GM19240 (cell line): ENCODE results near the gene PSMB5.

ENCODE experiments used
- DNase-seq: peaks from one replicate; pipeline ENCODE4 v3.0.0; 2011; ENCODE audit warnings: low spot score; ENCODE audit not compliant: insufficient read length

Gene PSMB5

DNA sequence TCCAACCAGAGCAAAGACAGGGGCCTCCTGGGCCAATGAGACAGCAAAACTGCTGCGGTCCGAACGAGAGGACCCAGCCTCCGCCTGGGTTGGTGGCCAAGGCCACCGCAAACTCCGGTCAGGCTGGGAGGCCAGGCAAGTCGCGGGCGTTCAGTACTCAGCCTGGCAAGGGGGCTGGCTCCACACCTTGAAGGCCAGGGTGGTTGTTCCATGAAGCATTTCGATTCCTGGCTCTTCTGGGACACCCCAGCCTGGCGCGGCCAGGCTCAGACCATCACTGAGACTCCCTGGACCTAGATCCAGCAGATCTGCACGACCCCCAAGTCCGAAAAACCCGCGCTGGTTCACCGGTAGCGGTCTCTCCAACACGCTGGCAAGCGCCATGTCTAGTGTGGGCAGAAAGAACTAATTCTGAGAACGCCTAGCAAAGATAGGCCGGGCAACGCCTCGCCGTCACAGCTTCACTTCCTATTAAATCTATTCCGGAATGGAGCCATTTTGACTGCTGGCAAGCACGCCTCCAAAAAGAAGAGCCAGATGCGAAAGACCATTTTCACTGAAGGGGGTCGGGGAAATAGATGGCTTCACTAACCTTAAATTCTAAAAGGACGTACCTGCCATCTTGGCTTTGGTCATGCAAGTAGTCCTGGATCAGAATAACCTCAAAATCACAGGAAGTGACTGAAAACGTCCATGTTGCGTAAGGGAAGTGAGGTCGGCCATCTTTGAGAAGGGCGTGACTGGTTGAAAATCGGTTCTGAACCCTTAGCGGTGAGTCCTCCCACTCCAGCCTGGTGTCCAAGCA lies at the start of gene PSMB5:
PSMB5 (minus strand) TSS at position 403 of the 805 bp plus-strand sequence; CDS start at position 384, 19 bp downstream.
- peak; percentile 98 for DNase-seq

DNA sequence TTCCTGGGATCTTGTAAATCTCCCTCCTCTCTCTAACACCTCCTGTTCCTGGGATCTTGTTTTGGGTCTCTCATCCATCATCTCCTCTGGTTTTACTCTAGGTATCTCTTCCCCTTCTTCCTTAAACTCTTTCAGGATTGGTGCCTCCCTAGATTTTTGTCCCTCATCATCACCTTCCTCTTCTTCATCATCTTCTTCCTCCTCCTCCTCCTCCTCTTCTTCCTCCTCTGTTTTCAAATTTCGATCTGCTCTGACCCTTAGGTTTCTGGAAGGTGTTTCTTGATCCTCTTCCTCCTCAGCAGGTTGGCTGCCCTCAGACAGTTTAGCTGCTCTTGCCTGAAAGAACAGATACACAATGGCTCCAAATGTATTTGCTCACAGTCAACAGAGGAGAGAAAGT lies 45.8 kb upstream of the PSMB5 start:
- DNase-seq, result no peak

DNA sequence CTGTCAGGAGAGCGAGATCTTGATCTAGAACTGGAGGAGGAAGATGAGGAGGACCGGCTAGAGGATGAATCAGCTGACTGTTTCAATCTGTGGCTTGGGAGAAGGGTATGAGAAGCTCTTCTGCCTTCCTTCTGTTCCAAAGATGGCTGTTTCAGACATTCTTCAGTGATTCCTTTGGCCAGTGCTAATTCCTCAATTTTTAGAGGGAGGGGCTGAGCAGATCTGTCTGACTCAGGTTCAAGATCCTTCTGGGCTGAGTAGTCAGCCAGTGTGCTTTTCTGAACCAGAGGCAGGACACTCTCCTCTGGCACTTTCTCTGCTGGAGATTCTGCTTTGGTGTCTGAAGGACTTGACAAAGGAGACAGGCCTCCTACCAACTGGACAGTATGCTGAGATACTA lies 45.0 kb upstream of the PSMB5 start:
- no peak for DNase-seq

DNA sequence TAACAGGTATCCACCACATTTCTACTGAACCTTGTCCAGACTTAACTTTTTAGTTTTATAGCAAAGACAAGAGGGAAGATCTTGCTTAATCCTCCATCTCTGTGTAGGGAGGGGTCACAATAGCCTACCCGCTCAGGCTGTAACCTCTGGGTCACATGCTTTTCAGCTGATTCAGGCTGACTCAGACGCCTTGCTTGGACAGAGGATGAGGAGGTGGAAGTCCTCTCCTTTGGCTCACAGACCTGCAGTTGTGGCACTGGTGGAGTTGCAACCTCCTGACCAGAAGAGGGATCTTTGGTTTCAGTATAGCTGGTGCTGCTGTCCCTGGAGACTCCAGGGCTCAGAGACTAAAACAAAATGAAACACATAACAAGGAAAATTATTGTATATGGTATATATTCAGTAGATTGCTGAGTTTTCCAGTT lies 44.0 kb upstream of the PSMB5 start:
- DNase-seq, result no peak

DNA sequence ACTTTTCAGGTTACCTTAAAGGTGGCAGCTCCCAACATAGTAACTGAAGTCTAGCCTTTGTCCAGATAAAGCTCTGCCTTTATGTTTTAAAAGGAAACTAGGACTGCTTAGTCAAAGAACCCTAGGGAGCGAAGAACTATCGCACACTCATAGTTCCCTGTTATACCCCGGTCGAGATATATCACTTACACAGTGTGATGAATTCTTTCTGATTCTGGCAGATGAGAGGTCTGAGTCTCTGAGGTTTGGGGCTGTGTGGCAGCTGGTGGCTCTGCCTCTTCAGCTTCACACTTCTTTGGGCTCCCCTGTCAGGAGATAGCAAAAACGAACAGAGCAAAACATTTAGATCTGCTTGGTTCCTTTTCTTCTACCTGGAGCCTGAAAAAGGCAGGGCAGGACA lies 43.3 kb upstream of the PSMB5 start:
- no peak for DNase-seq

DNA sequence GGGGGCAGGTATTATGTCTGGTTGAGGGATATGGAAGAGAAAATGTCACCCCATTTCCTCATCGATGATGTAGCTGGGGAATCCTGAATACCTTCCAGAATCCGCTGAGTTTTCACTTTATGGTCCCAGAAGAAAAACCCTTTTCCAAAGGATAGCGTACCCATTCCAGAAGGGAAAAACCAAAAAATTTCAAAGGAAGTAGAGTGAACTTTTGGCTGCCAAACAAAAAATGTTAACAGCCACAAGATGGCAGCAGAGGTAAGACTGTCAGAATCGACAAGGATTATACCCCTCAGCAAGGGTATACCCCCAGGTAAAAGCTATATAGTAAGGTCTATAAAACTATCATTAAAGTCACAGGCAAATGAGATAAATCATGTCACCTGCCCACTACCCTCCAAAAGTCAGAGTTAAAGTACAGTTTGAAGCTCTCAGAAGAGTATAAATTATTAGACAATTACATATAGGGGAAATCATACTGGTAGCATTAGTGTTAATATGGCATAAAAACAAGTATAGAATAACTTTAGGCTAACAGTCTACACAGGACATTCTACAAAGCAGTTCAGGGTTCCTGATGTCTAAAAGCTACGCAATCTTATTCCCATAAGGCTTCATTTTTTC lies 42.2 kb upstream of the PSMB5 start:
- no peak for DNase-seq

DNA sequence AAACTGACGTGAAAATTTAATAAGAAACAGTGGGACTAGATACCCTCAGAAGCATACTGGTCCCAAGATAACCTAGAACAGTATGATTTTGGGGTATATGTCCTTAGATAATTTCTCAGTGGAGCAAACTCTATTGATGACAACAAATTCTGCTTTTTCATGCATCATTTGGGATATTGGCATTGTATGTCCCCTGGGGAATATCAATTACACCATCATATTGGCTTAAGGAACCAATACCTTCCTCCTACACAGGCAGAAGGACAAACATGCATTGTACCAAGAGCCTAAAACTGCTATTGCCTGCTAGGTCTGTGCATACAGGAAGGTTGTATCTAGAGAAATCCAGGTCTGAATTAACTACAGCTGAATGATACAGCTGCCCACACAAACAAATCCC lies 40.2 kb upstream of the PSMB5 start:
- DNase-seq, result no peak

DNA sequence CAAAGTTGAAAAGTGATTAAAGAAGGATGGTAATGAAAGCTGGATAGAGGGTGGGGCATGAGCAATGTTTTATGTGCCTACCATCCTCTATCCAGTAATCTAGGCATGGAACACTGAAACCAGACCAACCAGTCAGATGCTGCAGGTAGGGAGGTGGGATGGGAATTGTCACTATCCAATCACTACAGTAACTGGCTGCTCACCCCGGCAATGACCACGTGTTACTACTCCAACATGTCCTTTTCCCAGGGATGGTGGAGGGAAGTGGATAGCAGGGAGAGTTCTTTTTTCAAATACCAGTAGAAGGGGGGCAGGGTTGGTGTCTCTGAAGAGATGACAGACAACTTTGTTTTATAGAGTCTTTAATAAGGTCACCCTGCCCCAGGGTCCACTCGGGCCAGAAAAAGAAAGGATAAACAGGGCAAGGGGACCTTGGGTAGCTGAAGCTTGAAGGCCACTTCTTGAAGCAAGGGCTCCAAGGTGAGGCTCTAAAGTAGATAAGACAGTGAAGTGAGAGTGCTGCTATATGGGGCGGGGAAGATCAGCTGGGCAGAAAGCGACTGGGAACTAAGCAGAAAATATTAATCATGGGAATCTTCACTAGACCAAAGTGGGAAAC lies 37.3 kb upstream of the PSMB5 start:
- no peak for DNase-seq

DNA sequence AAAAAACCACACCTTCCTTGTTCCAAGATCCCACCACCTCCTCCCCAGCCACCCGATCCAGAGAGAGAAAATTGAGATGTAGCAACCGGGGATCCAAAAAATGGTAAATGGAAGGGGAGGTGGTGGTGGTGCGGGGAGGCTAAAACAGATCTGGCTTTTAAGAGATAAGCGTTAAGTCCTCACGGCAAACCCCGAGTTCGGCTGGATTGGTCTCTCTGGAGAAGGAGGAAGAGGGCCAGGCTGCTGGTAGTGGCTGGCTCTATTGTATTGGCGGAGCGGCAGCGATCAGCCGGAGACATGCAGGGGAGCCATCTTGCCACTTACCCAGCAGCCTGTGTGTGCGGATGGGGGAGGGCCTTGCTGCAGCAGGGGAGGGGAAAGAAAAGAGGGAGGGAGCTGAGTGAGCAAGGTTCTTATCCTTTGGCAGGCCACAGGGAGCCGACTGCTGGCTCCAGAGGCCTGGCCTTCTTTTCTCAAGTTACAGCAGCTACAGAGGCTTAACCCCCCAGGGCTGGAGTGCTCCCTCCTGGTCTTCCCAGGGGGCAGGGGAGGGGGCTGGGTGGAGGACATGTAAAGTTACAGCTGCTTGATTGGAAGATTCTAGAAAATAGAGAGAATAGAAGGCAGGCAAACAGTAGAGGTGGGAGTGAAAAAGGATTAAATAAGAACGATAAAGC lies 36.7 kb upstream of the PSMB5 start:
- peak; percentile 84 for DNase-seq

DNA sequence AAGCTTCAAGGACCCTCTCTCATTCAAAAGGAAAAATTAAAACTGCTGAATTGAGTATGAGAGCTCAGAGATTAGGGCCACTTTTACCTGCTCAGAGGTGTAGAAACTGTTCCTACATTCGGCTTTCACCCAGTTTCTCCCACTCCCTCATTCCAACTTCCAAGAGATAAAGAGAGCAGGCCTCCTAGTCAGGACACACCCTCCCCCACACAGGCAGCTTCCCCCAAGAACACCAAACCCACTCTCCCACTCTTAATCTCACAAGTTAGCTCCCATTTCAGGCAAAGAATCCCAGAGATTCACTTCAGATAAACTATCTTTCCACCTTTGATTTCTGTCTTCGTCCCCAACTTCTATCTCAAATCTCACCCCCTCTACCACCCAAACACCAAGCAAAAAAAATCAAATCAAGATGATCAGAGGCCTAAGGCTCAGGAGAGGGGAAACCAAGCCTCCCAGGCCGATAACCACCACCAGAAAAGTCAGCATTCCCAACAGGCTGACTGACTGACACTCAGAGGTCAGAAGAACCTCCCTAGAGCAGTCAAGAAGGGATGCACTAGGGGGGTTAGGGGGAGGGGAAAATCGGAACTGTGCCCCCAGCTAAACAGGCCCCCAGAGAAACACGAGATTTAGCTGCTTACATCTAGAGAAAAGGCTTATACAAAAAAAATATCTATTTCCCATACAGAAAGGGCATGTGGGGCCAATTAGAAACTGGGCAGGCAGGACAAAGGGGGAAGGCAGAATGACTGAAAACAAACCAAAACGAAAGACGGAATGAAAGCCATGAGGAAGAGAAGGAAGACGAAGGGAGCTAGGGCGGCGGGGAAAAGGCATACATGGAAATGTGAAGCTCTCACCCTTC lies 35.8 kb upstream of the PSMB5 start:
- no peak for DNase-seq

DNA sequence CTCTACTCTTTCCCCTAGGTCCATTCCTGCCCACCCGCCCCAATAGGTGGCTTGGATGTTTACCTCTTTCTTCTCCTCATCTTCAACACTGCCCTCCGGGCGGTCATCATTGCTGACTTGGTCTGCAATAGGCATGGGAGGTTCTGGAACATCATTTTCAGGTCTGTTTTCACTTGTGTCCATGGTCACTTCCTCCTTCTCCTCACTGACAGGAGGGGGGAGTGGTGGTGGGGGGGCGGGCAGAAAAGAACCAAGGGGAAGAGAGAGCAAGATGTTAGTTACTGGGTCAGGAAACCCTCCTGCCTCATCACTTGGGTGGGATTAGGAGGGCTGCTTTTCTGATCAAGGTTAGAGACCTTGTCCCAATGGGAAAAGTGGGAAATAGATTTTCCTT lies 34.7 kb upstream of the PSMB5 start:
- no peak for DNase-seq

DNA sequence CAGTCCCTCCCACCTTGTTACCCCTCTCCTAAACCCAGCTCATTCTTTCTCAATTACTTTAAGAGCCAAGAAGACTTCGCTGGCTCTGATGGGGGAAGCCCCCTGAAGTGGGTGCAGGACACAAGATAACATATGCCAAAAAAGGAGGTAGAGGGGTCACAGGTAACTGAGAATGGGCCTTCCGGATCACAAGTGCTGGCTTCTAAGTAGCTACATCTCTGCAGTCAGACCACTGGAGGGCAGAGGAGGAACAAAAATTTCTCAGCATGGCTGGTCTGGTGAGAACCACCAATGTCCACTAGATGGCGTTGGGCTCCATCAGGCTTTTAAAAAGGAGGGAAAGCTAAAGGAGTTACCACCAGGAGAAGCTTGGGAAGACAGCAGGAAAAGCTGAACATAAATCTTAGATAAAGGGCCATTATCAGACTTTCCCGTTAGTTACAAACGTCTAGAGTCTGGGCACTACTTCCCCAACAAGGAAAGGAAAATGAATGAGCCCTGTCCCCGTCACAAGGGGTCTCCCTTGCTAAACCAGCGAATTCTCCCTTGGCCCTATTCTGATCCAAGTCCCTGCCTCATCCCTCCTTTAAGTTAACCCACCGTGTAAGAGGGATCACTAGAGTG lies 34.2 kb upstream of the PSMB5 start:
- peak; percentile 90 for DNase-seq

DNA sequence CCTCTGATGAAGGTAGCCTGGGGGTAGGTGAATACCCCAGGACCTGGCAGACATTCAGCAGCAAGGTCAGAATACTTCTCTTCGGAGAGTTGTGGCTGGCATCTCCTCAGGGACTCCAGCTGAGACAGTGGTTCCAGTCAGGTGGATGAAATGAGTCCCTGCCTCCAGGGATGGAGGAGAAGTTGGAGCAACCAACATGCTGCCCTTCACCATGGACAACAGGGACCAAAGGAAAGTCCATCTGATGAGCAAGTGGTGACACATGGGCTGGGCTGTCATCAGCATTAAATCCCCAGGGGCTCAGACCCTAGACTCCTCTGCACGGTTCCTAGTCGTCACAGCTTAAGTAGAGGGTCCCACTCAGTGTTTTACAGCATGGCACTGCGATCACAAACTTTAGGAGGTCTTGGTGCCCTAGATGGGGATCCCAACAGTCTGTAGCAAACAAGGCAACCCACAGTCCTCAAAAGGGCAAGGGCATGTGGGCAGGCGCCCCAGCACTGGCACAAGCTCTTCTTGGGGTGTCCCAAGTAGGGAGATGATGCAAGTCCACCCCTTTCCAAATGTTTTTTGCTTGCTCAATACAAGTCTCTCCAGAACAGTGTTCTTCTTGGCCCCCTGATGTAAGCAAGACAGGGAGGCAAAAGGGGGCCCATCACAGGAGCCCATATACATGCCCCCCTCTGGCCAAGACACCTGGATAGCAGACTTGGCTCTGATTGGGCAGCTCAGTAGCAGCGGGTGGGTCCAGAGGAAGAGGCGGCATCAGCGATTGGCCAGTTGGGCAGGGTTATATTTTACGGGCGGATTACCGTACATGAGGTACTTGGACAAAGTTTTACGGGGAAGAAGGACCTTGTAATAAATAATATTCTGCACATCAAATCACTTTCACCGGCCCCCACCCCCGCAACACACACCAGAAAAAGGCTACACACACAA lies 33.4 kb upstream of the PSMB5 start:
- DNase-seq, result no peak

DNA sequence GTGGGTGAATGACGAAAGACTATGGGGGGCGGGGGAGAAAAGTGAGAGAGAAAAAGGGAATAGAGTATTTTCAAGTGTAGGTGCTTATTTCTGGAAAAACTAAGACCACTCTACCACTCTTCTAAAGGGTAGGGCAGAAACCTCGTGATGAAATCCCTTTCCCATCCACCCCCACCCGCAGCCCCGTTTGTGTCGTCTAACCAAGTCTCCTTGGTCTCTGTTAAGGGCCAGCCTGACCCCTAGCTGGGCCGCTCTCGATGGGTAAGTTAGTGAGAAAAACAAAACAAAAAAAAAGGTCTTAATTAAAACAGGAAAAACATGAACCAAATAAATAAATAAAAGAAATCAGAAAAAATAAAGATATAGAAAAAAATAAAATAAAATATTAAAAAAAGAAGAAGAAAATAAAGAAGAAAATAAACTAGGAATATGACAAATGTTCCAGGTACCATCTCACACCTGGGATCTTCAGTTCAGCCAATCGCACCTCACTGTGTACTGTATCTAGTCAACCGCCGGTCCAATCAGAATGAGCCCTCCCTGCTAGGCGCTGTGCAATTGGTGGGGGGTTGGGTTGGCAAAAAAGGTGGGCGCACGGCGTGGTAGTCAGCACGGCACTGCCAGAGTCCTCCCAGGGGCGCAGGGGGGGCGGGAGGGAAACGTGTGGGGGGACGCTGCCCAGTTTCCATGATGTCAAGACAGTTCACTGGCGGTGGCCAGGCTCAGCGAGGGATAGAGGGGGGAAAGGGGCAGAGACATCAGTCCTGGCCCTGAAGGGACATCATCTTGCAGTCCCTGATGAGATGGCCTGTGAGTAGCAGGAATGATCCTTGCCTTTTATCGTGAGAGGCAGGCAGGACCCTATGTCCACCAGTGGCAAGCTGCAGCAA lies 32.4 kb upstream of the PSMB5 start:
- no peak for DNase-seq

DNA sequence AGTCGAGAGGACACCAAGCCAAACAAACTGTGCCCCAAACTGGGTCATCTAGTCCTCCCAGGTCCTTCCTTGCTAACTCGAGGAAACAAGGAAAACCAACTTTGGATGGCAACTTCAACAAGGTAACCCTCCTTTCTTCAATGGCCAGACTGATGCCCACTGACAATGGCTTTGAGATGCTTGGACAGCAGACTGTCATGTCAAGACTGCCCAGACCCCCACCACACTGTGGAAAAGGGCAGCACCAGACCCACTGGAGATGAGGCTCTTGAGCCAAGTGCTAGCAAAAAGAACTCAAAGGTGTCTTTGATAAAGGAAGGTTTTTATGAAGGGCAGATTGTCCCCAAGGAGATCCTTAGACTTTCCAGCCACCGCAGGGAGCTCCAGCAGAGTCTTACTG lies 31.7 kb upstream of the PSMB5 start:
- DNase-seq, result no peak

DNA sequence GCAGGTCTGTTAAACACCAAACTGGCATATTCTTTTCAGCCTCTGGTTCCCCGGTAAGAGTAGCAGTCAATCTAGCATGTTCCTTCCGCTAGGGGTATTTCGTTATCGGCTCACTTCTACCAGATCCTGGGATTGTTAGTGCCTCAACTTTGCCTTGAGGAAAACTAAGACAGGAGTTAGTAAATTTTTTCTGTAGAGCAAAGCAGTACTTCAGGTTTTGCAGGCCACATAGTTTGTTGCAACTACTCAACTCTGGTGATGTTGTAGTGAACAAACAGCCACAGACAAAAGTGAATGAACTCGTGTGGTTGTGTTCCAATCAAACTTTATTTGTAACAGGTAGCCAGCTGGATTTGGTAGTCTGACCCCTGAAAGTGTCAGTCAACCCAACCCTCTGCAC lies 28.9 kb upstream of the PSMB5 start:
- no peak for DNase-seq

DNA sequence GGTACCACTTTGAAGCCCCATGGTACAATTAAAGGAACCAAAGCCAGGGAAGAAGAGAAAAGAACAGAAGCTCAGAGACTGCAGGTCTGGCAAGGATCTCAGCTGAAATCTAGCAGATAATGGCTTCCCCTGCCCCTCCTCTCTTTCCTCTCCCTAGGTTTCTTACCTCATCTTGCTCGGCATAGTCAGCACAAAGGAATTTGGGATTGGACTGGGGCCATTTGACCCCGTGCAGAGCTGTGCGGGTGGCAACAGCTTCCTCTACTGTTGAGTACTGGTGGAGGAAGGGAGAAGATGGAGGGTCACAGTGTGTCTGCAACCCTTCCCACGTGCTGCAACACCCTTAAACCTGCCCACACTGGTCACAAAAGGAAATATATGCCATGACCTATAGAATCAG lies 27.3 kb upstream of the PSMB5 start:
- no peak for DNase-seq

DNA sequence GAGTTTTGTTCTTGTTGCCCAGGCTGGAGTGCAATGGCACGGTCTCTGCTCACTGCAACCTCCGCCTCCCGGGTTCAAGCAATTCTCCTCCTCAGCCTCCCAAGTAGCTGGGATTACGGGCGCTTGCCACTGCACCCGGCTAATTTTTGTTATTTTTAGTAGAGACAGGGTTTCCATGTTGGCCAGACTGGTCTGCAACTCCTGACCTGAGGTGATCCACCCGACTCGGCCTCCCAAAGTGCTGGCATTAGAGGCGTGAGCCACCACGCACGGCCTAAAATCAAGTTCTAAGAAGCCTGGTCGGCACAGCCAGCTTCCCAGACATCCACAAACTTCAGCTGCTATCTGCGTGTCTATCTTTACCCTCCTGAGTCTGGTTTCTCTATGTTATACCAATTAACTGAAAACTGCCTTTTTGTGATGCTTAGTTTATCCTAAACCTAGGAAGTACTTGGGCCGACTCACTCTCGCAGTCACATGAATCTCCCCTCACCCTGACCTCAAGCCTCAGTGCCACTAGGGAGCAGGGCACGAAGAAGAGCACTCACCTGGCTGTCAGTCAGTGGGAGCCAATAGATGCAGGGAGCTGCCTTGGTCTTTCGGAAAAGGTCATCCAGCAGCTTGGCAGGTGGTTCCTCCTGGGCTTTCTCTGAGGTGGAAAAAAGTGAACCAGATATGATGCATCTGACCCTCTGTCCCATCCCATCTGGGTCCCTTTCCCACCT lies 26.0 kb upstream of the PSMB5 start:
- DNase-seq, result no peak
